Thyroid gland (tissue), 4 donors: ENCODE data around the gene FLRT2.

Experiments used
- POLR2A ChIP-seq, 2 donors: fragments of 450-650 bp; IDR thresholded peaks; one replicate each; pipeline ENCODE4 v1.6.1; 2017; ENCODE audit warnings: antibody characterized with exemption in 2 of 2, mild to moderate bottlenecking in 2 of 2, moderate library complexity in 1 of 2
- TF ChIP-seq, protein P1 (sequence below), 6 experiments: fragments of 200-600 bp in 3 of 6; fragments of 450-650 bp in 3 of 6; sonication (generic) in 3 of 6; IDR thresholded peaks; one replicate each; pipeline ENCODE4 v1.5.1; 2016 to 2019; ENCODE audit warnings: antibody characterized with exemption in 6 of 6, mild to moderate bottlenecking in 2 of 6, inconsistent platforms in 1 of 6, moderate library complexity in 1 of 6

DNA sequence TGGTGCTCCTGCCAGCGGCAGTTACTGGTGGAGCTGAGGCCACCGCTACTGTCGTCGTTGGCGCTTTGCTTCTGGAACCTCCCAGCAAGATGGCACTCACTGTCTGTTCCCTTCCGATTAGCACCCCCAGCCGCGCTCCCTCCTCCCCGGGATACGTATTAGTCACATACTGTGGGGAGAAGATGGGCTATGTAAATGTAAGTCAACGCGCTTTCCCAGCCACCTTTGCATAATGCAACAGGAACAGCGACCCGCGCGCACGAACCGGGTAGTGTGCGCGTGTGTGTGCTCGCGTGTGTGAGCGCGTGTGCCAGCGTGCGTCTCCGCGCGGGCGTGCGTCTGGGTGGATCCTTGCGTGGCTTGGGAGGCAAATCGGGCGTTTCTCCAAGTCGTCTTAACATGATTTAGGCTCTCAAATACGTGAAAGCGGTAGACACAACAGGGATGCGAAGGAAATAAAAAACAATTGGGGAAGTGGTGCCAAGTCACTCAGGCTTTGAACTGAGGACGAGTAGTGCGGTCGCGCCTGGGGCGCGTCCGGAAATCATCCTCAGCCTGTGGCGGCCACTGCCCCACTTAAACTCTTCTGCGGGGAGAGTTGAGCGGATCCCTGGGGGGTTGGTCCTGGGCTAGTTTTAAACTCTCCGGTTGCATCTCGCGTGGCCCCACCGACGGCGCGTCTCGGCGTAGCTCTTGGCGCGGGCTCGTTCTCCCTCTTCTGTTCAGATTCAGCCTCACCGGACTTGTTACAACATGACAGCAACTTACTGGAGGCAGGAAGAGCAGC lies 1.8 kb downstream of the FLRT2 start:
- TF ChIP-seq, protein P1, sequence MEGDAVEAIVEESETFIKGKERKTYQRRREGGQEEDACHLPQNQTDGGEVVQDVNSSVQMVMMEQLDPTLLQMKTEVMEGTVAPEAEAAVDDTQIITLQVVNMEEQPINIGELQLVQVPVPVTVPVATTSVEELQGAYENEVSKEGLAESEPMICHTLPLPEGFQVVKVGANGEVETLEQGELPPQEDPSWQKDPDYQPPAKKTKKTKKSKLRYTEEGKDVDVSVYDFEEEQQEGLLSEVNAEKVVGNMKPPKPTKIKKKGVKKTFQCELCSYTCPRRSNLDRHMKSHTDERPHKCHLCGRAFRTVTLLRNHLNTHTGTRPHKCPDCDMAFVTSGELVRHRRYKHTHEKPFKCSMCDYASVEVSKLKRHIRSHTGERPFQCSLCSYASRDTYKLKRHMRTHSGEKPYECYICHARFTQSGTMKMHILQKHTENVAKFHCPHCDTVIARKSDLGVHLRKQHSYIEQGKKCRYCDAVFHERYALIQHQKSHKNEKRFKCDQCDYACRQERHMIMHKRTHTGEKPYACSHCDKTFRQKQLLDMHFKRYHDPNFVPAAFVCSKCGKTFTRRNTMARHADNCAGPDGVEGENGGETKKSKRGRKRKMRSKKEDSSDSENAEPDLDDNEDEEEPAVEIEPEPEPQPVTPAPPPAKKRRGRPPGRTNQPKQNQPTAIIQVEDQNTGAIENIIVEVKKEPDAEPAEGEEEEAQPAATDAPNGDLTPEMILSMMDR (IDR thresholded peaks at IDR 0.05), result peak in 2 of 6 experiments; percentile 37 to 39
- peak in 1 of 2 donors; percentile 30 for TF ChIP-seq POLR2A (IDR thresholded peaks at IDR 0.05)
